ENCODE data around the gene LRRC8B. TPM values are rescaled to one million over a fixed set of nuclear protein-coding genes. Genes with fewer than 3 reads are reported as not detected.

LRRC8B gene
- total RNA-seq, 4 donors from 2014 or later, result 8.7 to 19.5 (median 9.2) TPM

GRCh38 chr1:89484092-89485038, 40.3 kb upstream of the LRRC8B start:
- no peak overlapping the region for H3K27ac ChIP-seq
- no peaks in the 10 kb centered on the region for H3K36me3 ChIP-seq
- intact Hi-C loops (cut with DNase I), result loop anchor here (5.0 kb wide), 2 partner anchors 113 to 278 kb away; no protein-coding TSS in a partner anchor
- WGBS, 2 donors, result 54 to 61% methylated on average over 3 of the region's 3 CpGs
- peaks cover 0 to 7% (median 0%) of the 10 kb centered on the region in 3 donors for H3K9me3 ChIP-seq
- no peaks in the 10 kb centered on the region for H3K4me1 ChIP-seq
- H3K27me3 ChIP-seq, result no peaks in the 10 kb centered on the region
- DNase-seq, result no peak
- H3K4me3 ChIP-seq, result no peak overlapping the region
- TF ChIP-seq POLR2A (IDR thresholded peaks at IDR 0.05), result no peak
- TF ChIP-seq, protein P1, sequence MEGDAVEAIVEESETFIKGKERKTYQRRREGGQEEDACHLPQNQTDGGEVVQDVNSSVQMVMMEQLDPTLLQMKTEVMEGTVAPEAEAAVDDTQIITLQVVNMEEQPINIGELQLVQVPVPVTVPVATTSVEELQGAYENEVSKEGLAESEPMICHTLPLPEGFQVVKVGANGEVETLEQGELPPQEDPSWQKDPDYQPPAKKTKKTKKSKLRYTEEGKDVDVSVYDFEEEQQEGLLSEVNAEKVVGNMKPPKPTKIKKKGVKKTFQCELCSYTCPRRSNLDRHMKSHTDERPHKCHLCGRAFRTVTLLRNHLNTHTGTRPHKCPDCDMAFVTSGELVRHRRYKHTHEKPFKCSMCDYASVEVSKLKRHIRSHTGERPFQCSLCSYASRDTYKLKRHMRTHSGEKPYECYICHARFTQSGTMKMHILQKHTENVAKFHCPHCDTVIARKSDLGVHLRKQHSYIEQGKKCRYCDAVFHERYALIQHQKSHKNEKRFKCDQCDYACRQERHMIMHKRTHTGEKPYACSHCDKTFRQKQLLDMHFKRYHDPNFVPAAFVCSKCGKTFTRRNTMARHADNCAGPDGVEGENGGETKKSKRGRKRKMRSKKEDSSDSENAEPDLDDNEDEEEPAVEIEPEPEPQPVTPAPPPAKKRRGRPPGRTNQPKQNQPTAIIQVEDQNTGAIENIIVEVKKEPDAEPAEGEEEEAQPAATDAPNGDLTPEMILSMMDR (IDR thresholded peaks at IDR 0.05), result no peak

DNA sequence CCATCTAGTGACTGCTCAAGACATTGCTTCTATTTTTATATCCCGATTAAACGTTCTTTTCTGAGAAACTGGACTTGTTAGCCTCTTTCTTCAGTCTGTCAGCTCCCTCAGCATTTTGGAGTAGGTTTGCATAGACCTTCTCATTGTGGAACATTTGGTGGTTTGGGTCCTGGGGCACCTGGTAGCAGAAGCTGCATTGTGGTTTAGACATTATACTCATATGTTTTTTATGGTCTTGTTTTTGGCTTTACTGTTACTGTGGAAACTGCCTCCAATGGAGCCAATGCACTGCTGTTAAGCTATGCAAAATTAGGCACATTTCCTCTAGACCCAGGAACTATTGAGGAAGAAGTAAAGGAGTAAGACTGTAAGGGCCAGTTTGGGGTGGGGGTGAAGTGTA, 36.7 kb upstream of the LRRC8B start:
- 77 to 89% methylated on average over 2 of the region's 2 CpGs for WGBS, 2 donors
- H3K9me3 ChIP-seq, result no peaks in the 10 kb centered on the region
- H3K36me3 ChIP-seq, result no peaks in the 10 kb centered on the region
- H3K4me3 ChIP-seq, result no peak overlapping the region
- intact Hi-C loops (cut with DNase I), result no loop called here
- DNase-seq, result no peak
- H3K27me3 ChIP-seq, result no peaks in the 10 kb centered on the region
- TF ChIP-seq, protein P1 (IDR thresholded peaks at IDR 0.05), result no peak
- no peak for TF ChIP-seq POLR2A (IDR thresholded peaks at IDR 0.05)
- H3K27ac ChIP-seq, result no peak overlapping the region
- no peaks in the 10 kb centered on the region for H3K4me1 ChIP-seq

- intact Hi-C loops (cut with DNase I), result no loop called here
- Histone ChIP-seq H3K27ac (no peak overlapping the region), H3K27me3 (no peaks in the 10 kb centered on the region), H3K9me3 (no peaks in the 10 kb centered on the region), H3K4me3 (no peak overlapping the region), H3K4me1 (no peaks in the 10 kb centered on the region), H3K36me3 (no peaks in the 10 kb centered on the region)
- DNase-seq, result no peak
- WGBS, 2 donors, result 31 to 75% methylated on average over 1 of the region's 2 CpGs
- TF ChIP-seq POLR2A (IDR thresholded peaks at IDR 0.05), result no peak
- TF ChIP-seq, protein P1 (IDR thresholded peaks at IDR 0.05), result no peak
Observed at GRCh38 chr1:89489047-89489729, 35.4 kb upstream of the LRRC8B start.

DNA sequence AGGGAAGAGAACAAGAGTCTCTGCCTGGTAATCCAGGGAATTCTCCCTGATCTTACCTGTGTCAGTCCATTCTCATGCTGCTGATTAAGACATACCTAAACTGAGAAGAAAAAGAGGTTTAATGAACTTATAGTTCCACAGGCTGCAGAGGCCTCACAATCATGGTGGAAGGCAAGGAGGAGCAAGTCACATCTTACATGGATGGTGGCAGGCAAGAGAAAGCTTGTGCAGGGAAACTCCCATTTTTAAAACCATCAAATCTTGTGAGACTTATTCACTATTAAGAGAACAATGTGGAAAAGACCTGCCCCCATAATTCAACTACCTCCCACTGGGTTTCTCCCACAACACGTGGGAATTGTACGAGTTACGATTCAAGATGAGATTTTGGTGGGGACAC, 34.2 kb upstream of the LRRC8B start:
- TF ChIP-seq, protein P1 (IDR thresholded peaks at IDR 0.05), result no peak
- intact Hi-C loops (cut with DNase I), result no loop called here
- 73 to 97% methylated on average over 3 of the region's 3 CpGs for WGBS, 2 donors
- H3K27ac ChIP-seq, result no peak overlapping the region
- no peak for DNase-seq
- no peaks in the 10 kb centered on the region for H3K36me3 ChIP-seq
- no peaks in the 10 kb centered on the region for H3K9me3 ChIP-seq
- H3K4me1 ChIP-seq, result no peaks in the 10 kb centered on the region
- H3K27me3 ChIP-seq, result no peaks in the 10 kb centered on the region
- no peak overlapping the region for H3K4me3 ChIP-seq

DNA sequence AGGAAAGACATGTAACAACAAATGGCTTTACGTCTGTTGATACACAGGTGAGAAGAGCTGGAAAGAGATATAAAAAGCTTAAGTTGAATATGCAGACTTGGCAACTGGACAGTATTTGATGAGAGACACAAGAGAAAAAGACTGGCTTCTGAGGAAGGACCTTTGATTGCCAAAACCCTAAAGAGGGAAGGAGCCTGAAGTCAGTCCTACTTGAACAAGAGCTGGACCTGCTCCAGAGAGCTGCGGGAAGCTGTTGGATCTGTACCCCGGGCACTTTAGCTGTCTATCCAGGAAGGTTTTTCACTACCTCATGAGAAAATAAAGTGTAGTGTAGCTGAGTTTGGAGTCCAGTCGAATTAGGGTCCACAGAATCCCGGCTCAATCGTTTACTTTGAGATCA, 25.3 kb upstream of the LRRC8B start:
- peaks cover 0 to 19% (median 0%) of the 10 kb centered on the region in 3 donors for H3K4me1 ChIP-seq
- 46 to 57% methylated on average over 6 of the region's 6 CpGs for WGBS, 2 donors
- H3K4me3 ChIP-seq, result no peak overlapping the region
- H3K9me3 ChIP-seq, result no peaks in the 10 kb centered on the region
- TF ChIP-seq POLR2A (IDR thresholded peaks at IDR 0.05), result no peak
- TF ChIP-seq, protein P1 (IDR thresholded peaks at IDR 0.05), result no peak
- H3K27ac ChIP-seq, result peak overlapping the region in 1 of 4 donors; percentile 18
- no peaks in the 10 kb centered on the region for H3K27me3 ChIP-seq
- intact Hi-C loops (cut with DNase I), result no loop called here
- no peak for DNase-seq
- H3K36me3 ChIP-seq, result no peaks in the 10 kb centered on the region
